Prostate gland (tissue), 2 donors: ENCODE measurements around the gene AK3. TPM values are rescaled to one million over a fixed set of nuclear protein-coding genes. Genes with fewer than 3 reads are reported as not detected.
"Not testable (repeated sequence)": the region's sequence is repeated elsewhere in the genome, so short reads cannot be mapped to it uniquely, and the experiment has no call there.

Source experiments
- DNase-seq: peaks from one replicate; pipeline ENCODE4 v3.0.0-alpha.2; 2019; ENCODE audit warnings: low spot score
- H3K27ac ChIP-seq, 2 donors: fragments of 200-600 bp; sonication (generic); 2 replicates each; pipeline ENCODE4 v1.5.1; 2017 to 2019
- H3K27me3 ChIP-seq: fragments of 200-600 bp; sonication (generic); replicated peaks from 2 replicates; pipeline ENCODE4 v1.5.1; 2019; ENCODE audit not compliant: insufficient read depth
- H3K36me3 ChIP-seq, 2 donors: fragments of 200-600 bp; sonication (generic); 1 replicate in 1 of 2; 2 replicates in 1 of 2; pipeline versions ENCODE4 v1.5.1 to v1.8.1; 2017 to 2019
- H3K4me1 ChIP-seq: fragments of 200-600 bp; sonication (generic); replicated peaks from 2 replicates; pipeline ENCODE4 v1.5.1; 2019
- H3K4me3 ChIP-seq, 2 donors: fragments of 200-600 bp; sonication (generic); 2 replicates each; pipeline ENCODE4 v1.5.1; 2017 to 2019
- H3K9me3 ChIP-seq: fragments of 200-600 bp; sonication (generic); 2 replicates; pipeline ENCODE4 v1.5.1; 2017
- CTCF ChIP-seq, 4 experiments: fragments of 200-600 bp in 2 of 4; fragments of 450-650 bp in 2 of 4; sonication (generic) in 2 of 4; IDR thresholded peaks; 1 replicate in 3 of 4; 2 replicates in 1 of 4; pipeline ENCODE4 v1.5.1; 2016 to 2019; ENCODE audit warnings: antibody characterized with exemption in 4 of 4, mild to moderate bottlenecking in 2 of 4, moderate library complexity in 2 of 4
- POLR2A ChIP-seq: fragments of 450-650 bp; IDR thresholded peaks from one replicate; pipeline ENCODE4 v1.6.1; 2016; ENCODE audit warnings: antibody characterized with exemption, mild to moderate bottlenecking
- POLR2AphosphoS5 ChIP-seq: sonication (generic); formaldehyde crosslinking; IDR thresholded peaks from one replicate; pipeline ENCODE4 v1.6.1; 2017; ENCODE audit warnings: antibody characterized with exemption
- WGBS: methylation state at CpG from one replicate; pipeline ENCODE4 v1.1.5; 2018; 5-methylcytosine and 5-hydroxymethylcytosine counted together
- intact Hi-C: fragments of 100-400 bp; cut with DNase I; formaldehyde crosslinking; loops from one replicate; pipeline ENCODE4 v1.14.2; 2022
- total RNA-seq, 2 donors: library from RNA; depleted of rRNA; stranded (reverse); fragments of >200 nt; gene quantifications; one replicate each; pipeline ENCODE4 v1.1.0, GENCODE V29; 2016

Gene AK3
- total RNA-seq, 2 donors from 2014 or later, result 44.8 to 74.3 TPM

- TF ChIP-seq POLR2AphosphoS5 (no peak), POLR2A (no peak), CTCF (IDR thresholded peaks at IDR 0.05) (no peak)
- no peak for DNase-seq
- H3K4me1 ChIP-seq, result peaks cover 8% of the 10 kb centered on the region
- peak overlapping the region; percentile 90 to 91 for H3K27ac ChIP-seq
- no peaks in the 10 kb centered on the region for H3K36me3 ChIP-seq
- no peaks in the 10 kb centered on the region for H3K9me3 ChIP-seq
- intact Hi-C loops, result loop anchor here (1.0 to 10.0 kb wide), 2 partner anchors 77 to 322 kb away; partner anchors contain the start of gene JAK2
- no peaks in the 10 kb centered on the region for H3K27me3 ChIP-seq
- H3K4me3 ChIP-seq, result peak overlapping the region; percentile 77 to 90
- 47% methylated on average over 13 of the region's 13 CpGs for WGBS
Measured at GRCh38 chr9:4662989-4663792, 77.8 kb downstream of the AK3 start.

GRCh38 chr9:4662108-4662988 lies 78.7 kb downstream of the AK3 start, which contains the start of gene PLPP6:
Gene PLPP6, plus strand, starts transcription at chr9:4662294. Its CDS starts 82 bp downstream, at chr9:4662376.
- Histone ChIP-seq H3K4me3 (peak within 1 kb of the TSS; percentile 77 to 90), H3K9me3 (no peaks in the 10 kb centered on the region), H3K4me1 (peaks cover 8% of the 10 kb centered on the region), H3K27ac (peak within 1 kb of the TSS; percentile 90 to 91), H3K27me3 (no peaks in the 10 kb centered on the region), H3K36me3 (no peaks in the 10 kb centered on the region)
- peak; percentile 92 for DNase-seq
- WGBS, result under 1% methylated on average over 44 of the region's 70 CpGs
- intact Hi-C loops, result loop anchor here (1.0 to 10.0 kb wide), 2 partner anchors 78 to 322 kb away; partner anchors contain the start of gene JAK2
- peak; percentile 93 for TF ChIP-seq POLR2AphosphoS5
- TF ChIP-seq POLR2A, result peak; percentile 65
- TF ChIP-seq CTCF (IDR thresholded peaks at IDR 0.05), result peak; percentile 51 to 80 (median 72)

GRCh38 chr9:4661611-4662010 lies 79.4 kb downstream of the AK3 start:
- DNase-seq, result no peak
- Histone ChIP-seq H3K4me3 (peak overlapping the region; percentile 77 to 90), H3K9me3 (no peaks in the 10 kb centered on the region), H3K36me3 (no peaks in the 10 kb centered on the region), H3K27ac (peak overlapping the region; percentile 90 to 91), H3K4me1 (peaks cover 8% of the 10 kb centered on the region), H3K27me3 (no peaks in the 10 kb centered on the region)
- intact Hi-C loops, result loop anchor here (1.0 to 10.0 kb wide), 2 partner anchors 79 to 323 kb away; partner anchors contain the start of gene JAK2
- TF ChIP-seq POLR2AphosphoS5 (no peak), POLR2A (no peak), CTCF (IDR thresholded peaks at IDR 0.05) (no peak)
- WGBS, result 13% methylated on average over 5 of the region's 5 CpGs

- intact Hi-C loops, result loop anchor here (10.0 kb wide), 1 partner anchor 324 kb away; the partner anchor contains the start of gene JAK2
- Histone ChIP-seq H3K36me3 (no peaks in the 10 kb centered on the region), H3K9me3 (no peaks in the 10 kb centered on the region), H3K27ac (no peak overlapping the region), H3K4me3 (no peak overlapping the region), H3K4me1 (peaks cover 8% of the 10 kb centered on the region), H3K27me3 (no peaks in the 10 kb centered on the region)
- TF ChIP-seq CTCF (IDR thresholded peaks at IDR 0.05) (no peak), POLR2AphosphoS5 (no peak), POLR2A (no peak)
- 83% methylated on average over 1 of the region's 1 CpG for WGBS
- no peak for DNase-seq
Measured at GRCh38 chr9:4661165-4661564, 79.8 kb downstream of the AK3 start.

GRCh38 chr9:4660665-4661064 lies 80.3 kb downstream of the AK3 start:
- H3K9me3 ChIP-seq, H3K27me3 ChIP-seq, H3K27ac ChIP-seq, H3K4me3 ChIP-seq, DNase-seq, H3K36me3 ChIP-seq, H3K4me1 ChIP-seq: not testable (repeated sequence)
- intact Hi-C loops, result loop anchor here (10.0 kb wide), 1 partner anchor 324 kb away; the partner anchor contains the start of gene JAK2
- 92% methylated on average over 5 of the region's 5 CpGs for WGBS
